Upper lobe of right lung (tissue), 1 donor: ENCODE results near the gene TSPAN11. TPM values are rescaled to one million over a fixed set of nuclear protein-coding genes. Genes with fewer than 3 reads are reported as not detected.

Experiments used
- ATAC-seq: fragments of 200-7000 bp; cut with Tn5 transposase; one replicate; pipeline ENCODE4 v1.9.1; 2020; ENCODE audit warnings: mild to moderate bottlenecking, moderate library complexity
- DNase-seq: peaks from one replicate; pipeline ENCODE4 v3.0.0-alpha.2; 2020
- H3K27ac ChIP-seq: fragments of 200-600 bp; one replicate; pipeline ENCODE4 v1.8.0; 2022
- H3K27me3 ChIP-seq: fragments of 200-600 bp; one replicate; pipeline ENCODE4 v1.8.0; 2022; ENCODE audit warnings: mild to moderate bottlenecking
- H3K36me3 ChIP-seq: fragments of 200-600 bp; one replicate; pipeline ENCODE4 v1.8.0; 2022
- H3K4me1 ChIP-seq: fragments of 200-600 bp; one replicate; pipeline ENCODE4 v1.8.0; 2022
- H3K4me3 ChIP-seq: fragments of 200-600 bp; one replicate; pipeline ENCODE4 v1.8.0; 2022; ENCODE audit warnings: mild to moderate bottlenecking
- H3K9me3 ChIP-seq: fragments of 200-600 bp; one replicate; pipeline ENCODE4 v1.8.0; 2022
- intact Hi-C: fragments of 100-400 bp; cut with DNase I; formaldehyde crosslinking; loops from one replicate; pipeline ENCODE4 v1.11.0; 2022
- total RNA-seq: library from RNA; stranded (reverse); fragmentation: NEBNext Ultra II Directional; extraction: Animal tissue kit (Norgen Biotek cat#: 25700); gene quantifications from one replicate; pipeline ENCODE4 v1.2.1, GENCODE V29; 2021
- TF ChIP-seq, protein P1 (sequence below): fragments of 200-600 bp; IDR thresholded peaks from one replicate; pipeline ENCODE4 v1.8.0; 2022; ENCODE audit warnings: antibody characterized with exemption
- donor health status: DM: no; HTN: yes; CAD: no; lungs with severe emphysema.

The TSPAN11 gene
- total RNA-seq, 1 donor from 2014 or later = 7.8 TPM

- intact Hi-C loops = no loop called here
- ATAC-seq (no peak), DNase-seq (no peak)
These were observed 67.2 kb downstream of the TSPAN11 start for GRCh38 chr12:30993766-30994165.

DNA sequence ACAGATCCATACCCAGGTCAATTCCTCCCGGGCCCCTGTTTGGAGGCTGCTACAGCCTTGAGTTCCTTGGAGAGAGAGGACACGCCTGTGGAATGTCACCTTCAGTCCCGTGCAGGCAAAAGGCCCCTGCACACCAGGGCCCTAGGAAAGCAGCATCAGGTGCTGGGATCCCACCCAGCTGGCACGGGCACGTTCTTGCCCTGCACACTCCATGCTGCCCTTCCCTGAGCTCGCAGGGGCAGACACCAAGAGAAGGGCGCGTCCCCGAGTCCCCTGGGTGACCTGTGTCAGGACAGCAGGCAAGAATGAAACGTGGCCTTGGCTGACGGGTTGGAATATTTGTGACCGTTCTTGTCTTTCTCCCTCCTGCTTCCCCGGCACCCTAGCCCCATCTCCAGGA lies 67.7 kb downstream of the TSPAN11 start:
- DNase-seq (no peak), ATAC-seq (no peak)
- intact Hi-C loops = no loop called here
- H3K4me3 ChIP-seq = no peak overlapping the region
- H3K36me3 ChIP-seq = no peaks in the 10 kb centered on the region
- no peaks in the 10 kb centered on the region for H3K9me3 ChIP-seq
- no peaks in the 10 kb centered on the region for H3K4me1 ChIP-seq
- no peak overlapping the region for H3K27ac ChIP-seq
- no peaks in the 10 kb centered on the region for H3K27me3 ChIP-seq
- TF ChIP-seq, protein P1, sequence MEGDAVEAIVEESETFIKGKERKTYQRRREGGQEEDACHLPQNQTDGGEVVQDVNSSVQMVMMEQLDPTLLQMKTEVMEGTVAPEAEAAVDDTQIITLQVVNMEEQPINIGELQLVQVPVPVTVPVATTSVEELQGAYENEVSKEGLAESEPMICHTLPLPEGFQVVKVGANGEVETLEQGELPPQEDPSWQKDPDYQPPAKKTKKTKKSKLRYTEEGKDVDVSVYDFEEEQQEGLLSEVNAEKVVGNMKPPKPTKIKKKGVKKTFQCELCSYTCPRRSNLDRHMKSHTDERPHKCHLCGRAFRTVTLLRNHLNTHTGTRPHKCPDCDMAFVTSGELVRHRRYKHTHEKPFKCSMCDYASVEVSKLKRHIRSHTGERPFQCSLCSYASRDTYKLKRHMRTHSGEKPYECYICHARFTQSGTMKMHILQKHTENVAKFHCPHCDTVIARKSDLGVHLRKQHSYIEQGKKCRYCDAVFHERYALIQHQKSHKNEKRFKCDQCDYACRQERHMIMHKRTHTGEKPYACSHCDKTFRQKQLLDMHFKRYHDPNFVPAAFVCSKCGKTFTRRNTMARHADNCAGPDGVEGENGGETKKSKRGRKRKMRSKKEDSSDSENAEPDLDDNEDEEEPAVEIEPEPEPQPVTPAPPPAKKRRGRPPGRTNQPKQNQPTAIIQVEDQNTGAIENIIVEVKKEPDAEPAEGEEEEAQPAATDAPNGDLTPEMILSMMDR = no peak

More at GRCh38 chr12:30993766-30994165, 67.2 kb downstream of the TSPAN11 start:
- Histone ChIP-seq H3K9me3 (no peaks in the 10 kb centered on the region), H3K4me3 (no peak overlapping the region), H3K27me3 (no peaks in the 10 kb centered on the region), H3K36me3 (no peaks in the 10 kb centered on the region), H3K4me1 (no peaks in the 10 kb centered on the region), H3K27ac (no peak overlapping the region)
- TF ChIP-seq, protein P1 = no peak

- no peaks in the 10 kb centered on the region for H3K9me3 ChIP-seq
- ATAC-seq (no peak), DNase-seq (no peak)
- intact Hi-C loops = no loop called here
- no peak overlapping the region for H3K4me3 ChIP-seq
- TF ChIP-seq, protein P1 = no peak
- no peaks in the 10 kb centered on the region for H3K4me1 ChIP-seq
- no peaks in the 10 kb centered on the region for H3K27me3 ChIP-seq
- H3K36me3 ChIP-seq = no peaks in the 10 kb centered on the region
- no peak overlapping the region for H3K27ac ChIP-seq
These were observed 69.7 kb downstream of the TSPAN11 start for GRCh38 chr12:30996255-30996654.

GRCh38 chr12:30996752-30997151 lies 70.2 kb downstream of the TSPAN11 start:
- Histone ChIP-seq H3K36me3 (no peaks in the 10 kb centered on the region), H3K4me1 (no peaks in the 10 kb centered on the region), H3K27me3 (no peaks in the 10 kb centered on the region), H3K4me3 (no peak overlapping the region), H3K9me3 (no peaks in the 10 kb centered on the region), H3K27ac (no peak overlapping the region)
- DNase-seq (no peak), ATAC-seq (no peak)
- TF ChIP-seq, protein P1 = no peak
- intact Hi-C loops = no loop called here

GRCh38 chr12:30997685-30998440 lies 71.3 kb downstream of the TSPAN11 start:
- no peak for DNase-seq
- Histone ChIP-seq H3K9me3 (no peaks in the 10 kb centered on the region), H3K4me3 (no peak overlapping the region), H3K27me3 (no peaks in the 10 kb centered on the region), H3K36me3 (no peaks in the 10 kb centered on the region), H3K4me1 (no peaks in the 10 kb centered on the region), H3K27ac (no peak overlapping the region)
- intact Hi-C loops = no loop called here
- TF ChIP-seq, protein P1 = no peak
- ATAC-seq = no peak
